DOHH2 (cell line): ENCODE measurements around the gene TMOD4.

Source experiments
- CTCF ChIP-seq: fragments of 200-600 bp; sonication (generic); IDR thresholded peaks from one replicate; pipeline ENCODE4 v1.5.1; 2014; ENCODE audit warnings: antibody characterized with exemption, mild to moderate bottlenecking, low read depth, low read length; ENCODE audit not compliant: poor library complexity, severe bottlenecking
- EZH2phosphoT487 ChIP-seq: fragments of 200-600 bp; sonication (generic); IDR thresholded peaks from 2 replicates; pipeline ENCODE4 v1.6.1; 2017; ENCODE audit warnings: borderline replicate concordance, mild to moderate bottlenecking, antibody characterized with exemption, low read length, moderate library complexity, mixed read lengths

- TF ChIP-seq CTCF = no peak
- TF ChIP-seq EZH2phosphoT487 = no peak
These were observed 43.3 kb downstream of the TMOD4 start for GRCh38 chr1:151132335-151133017.
